HepG2 (cell line): ENCODE measurements around the gene SLC35B2.

ENCODE experiments used
- GTF3A ChIP-seq: sonication (generic); formaldehyde crosslinking; conservative IDR thresholded peaks from 2 replicates; pipeline ENCODE4 v1.4.0; 2020; ENCODE audit warnings: mild to moderate bottlenecking, missing genetic modification reagents
- MEIS1 ChIP-seq: sonication (generic); formaldehyde crosslinking; IDR thresholded peaks from 2 replicates; pipeline ENCODE4 v1.9.0; 2021; ENCODE audit warnings: mild to moderate bottlenecking, missing genetic modification reagents, moderate library complexity, borderline replicate concordance
- TCF7 ChIP-seq: sonication (generic); IDR thresholded peaks from 2 replicates; pipeline ENCODE4 v1.6.1; 2016; ENCODE audit warnings: antibody characterized with exemption, low read depth
- ZNF34 ChIP-seq: sonication (generic); formaldehyde crosslinking; IDR thresholded peaks from 2 replicates; pipeline ENCODE4 v1.4.0; 2020; ENCODE audit warnings: mild to moderate bottlenecking, missing genetic modification reagents, borderline replicate concordance
- ZNF724P ChIP-seq: sonication (generic); formaldehyde crosslinking; IDR thresholded peaks from 2 replicates; pipeline ENCODE4 v1.8.0; 2022; ENCODE audit warnings: missing genetic modification reagents, borderline replicate concordance
- ZNF83 ChIP-seq: sonication (generic); formaldehyde crosslinking; IDR thresholded peaks from 2 replicates; pipeline ENCODE4 v1.4.0; 2020; ENCODE audit warnings: missing genetic modification reagents, mild to moderate bottlenecking, borderline replicate concordance
- TF ChIP-seq, protein P1 (sequence below): sonication (generic); formaldehyde crosslinking; IDR thresholded peaks from 2 replicates; pipeline ENCODE4 v1.8.1; 2023; ENCODE audit warnings: missing genetic modification reagents, inconsistent platforms, borderline replicate concordance

DNA sequence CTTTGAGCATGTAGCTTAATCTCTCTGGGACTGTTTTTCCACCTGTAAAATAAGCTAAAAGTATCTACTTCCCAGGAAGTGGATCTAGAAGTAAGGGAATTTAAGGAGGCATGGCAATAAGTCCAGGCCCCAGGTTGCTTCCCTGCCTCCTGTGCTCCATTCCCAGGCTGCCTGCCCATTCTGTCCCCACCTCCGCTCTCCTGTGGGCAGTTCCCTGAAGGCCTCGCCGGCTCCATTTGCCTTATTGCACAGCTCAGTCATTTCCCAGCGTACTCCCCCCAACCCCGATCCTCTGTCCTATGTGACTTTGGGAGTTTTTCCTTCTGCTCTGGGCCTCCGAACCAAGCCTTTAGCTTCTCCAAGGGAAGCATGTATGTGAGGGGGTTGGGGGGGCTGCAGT lies 29.3 kb downstream of the SLC35B2 start:
- no peak for TF ChIP-seq TCF7
- no peak for TF ChIP-seq ZNF83
- TF ChIP-seq GTF3A (CRISPR knock-in tag): no peak
- TF ChIP-seq, protein P1, sequence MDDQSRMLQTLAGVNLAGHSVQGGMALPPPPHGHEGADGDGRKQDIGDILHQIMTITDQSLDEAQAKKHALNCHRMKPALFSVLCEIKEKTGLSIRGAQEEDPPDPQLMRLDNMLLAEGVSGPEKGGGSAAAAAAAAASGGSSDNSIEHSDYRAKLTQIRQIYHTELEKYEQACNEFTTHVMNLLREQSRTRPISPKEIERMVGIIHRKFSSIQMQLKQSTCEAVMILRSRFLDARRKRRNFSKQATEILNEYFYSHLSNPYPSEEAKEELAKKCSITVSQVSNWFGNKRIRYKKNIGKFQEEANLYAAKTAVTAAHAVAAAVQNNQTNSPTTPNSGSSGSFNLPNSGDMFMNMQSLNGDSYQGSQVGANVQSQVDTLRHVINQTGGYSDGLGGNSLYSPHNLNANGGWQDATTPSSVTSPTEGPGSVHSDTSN: no peak
- no peak for TF ChIP-seq ZNF34 (CRISPR knock-in tag)
- TF ChIP-seq ZNF724P (CRISPR knock-in tag): no peak
- no peak for TF ChIP-seq MEIS1 (CRISPR knock-in tag)
